ENCODE results near the gene CPM. TPM values are rescaled to one million over a fixed set of nuclear protein-coding genes. Genes with fewer than 3 reads are reported as not detected.

Gene CPM
- total and polyA plus RNA-seq, 10 of the 15 experiments (the other 5 are each of a cell fraction or from before 2014, with no cell fraction given) = 0.06 to 1.7 (median 0.41) TPM

- TF ChIP-seq HCFC1 (IDR thresholded peaks at IDR 0.05; ENCODE audit: low read length) (no peak), NR2C2 (IDR thresholded peaks at IDR 0.05; ENCODE audit: borderline replicate concordance, control insufficient read depth, insufficient read length, low read depth) (no peak), NFIC (IDR thresholded peaks at IDR 0.05; ENCODE audit: low read depth, low read length) (peak; percentile 80), RELA (IDR thresholded peaks at IDR 0.05; ENCODE audit: borderline replicate concordance, partially characterized antibody) (no peak), BRCA1 (IDR thresholded peaks at IDR 0.05; ENCODE audit: low read depth, low read length) (no peak), SRF (IDR thresholded peaks at IDR 0.05; ENCODE audit: low read depth in 2 of 2, low read length in 2 of 2) (no peak), PRDM15 (CRISPR knock-in tag; IDR thresholded peaks at IDR 0.05) (no peak), TCF3 (IDR thresholded peaks at IDR 0.05; ENCODE audit: borderline replicate concordance, insufficient read depth, low read depth, low read length) (peak; percentile 98), RCOR1 (conservative IDR thresholded peaks at IDR 0.05; ENCODE audit: low read depth, low read length) (no peak), PKNOX1 (IDR thresholded peaks at IDR 0.05) (no peak), NKRF (conservative IDR thresholded peaks at IDR 0.05) (peak; percentile 96), SMC3 (IDR thresholded peaks at IDR 0.05; ENCODE audit: borderline replicate concordance, low read length) (no peak), MYB (IDR thresholded peaks at IDR 0.05; ENCODE audit: borderline replicate concordance, low read depth, low read length) (0 out of 2 replicates have a peak, but pooled peaks have one; percentile 22), PML (IDR thresholded peaks at IDR 0.05; ENCODE audit: low read length) (peak; percentile 96), ZNF24 (IDR thresholded peaks at IDR 0.05) (no peak), REST (IDR thresholded peaks at IDR 0.05; ENCODE audit: low read depth, low read length) (no peak), SMARCA5 (IDR thresholded peaks at IDR 0.05) (peak; percentile 73), MEF2A (IDR thresholded peaks at IDR 0.05; ENCODE audit: insufficient read depth, low read depth, low read length) (peak; percentile 71), SUZ12 (IDR thresholded peaks at IDR 0.05; ENCODE audit: unreplicated experiment) (no peak)
These were observed 124.4 kb downstream of the CPM start (continued) for GRCh38 chr12:68808388-68809189.

Measured in GM12878 (cell line).